Raji (cell line): ENCODE measurements around the gene UBE2O.

ENCODE experiments used
- POLR2A ChIP-seq: IDR thresholded peaks from 2 replicates; pipeline ENCODE4 v1.6.1; 2011; ENCODE audit warnings: low read depth, low read length, control low read depth; ENCODE audit not compliant: insufficient read depth

UBE2O gene

GRCh38 chr17:76472726-76473125 is 19.8 kb upstream of the UBE2O start:
- no peak for TF ChIP-seq POLR2A

GRCh38 chr17:76472258-76472645 is 19.3 kb upstream of the UBE2O start:
- TF ChIP-seq POLR2A = no peak

GRCh38 chr17:76471498-76472257 is 18.7 kb upstream of the UBE2O start:
- TF ChIP-seq POLR2A = no peak

GRCh38 chr17:76469991-76470739 is 17.2 kb upstream of the UBE2O start:
- TF ChIP-seq POLR2A = no peak

GRCh38 chr17:76469076-76469990 is 16.4 kb upstream of the UBE2O start:
- no peak for TF ChIP-seq POLR2A

GRCh38 chr17:76468634-76469010 is 15.7 kb upstream of the UBE2O start:
- TF ChIP-seq POLR2A = no peak

- TF ChIP-seq POLR2A = no peak
Measured at GRCh38 chr17:76467809-76468633, 15.1 kb upstream of the UBE2O start.

GRCh38 chr17:76467366-76467765 is 14.4 kb upstream of the UBE2O start, which contains the start of gene AANAT:
TSS of gene AANAT (plus strand) at chr17:76467603. CDS start at chr17:76468747, 1,144 bp downstream.
- TF ChIP-seq POLR2A = no peak

GRCh38 chr17:76466775-76467130 is 13.8 kb upstream of the UBE2O start:
- no peak for TF ChIP-seq POLR2A

- no peak for TF ChIP-seq POLR2A
Measured at GRCh38 chr17:76462556-76463290, 9.8 kb upstream of the UBE2O start.

GRCh38 chr17:76461765-76462555 is 9.0 kb upstream of the UBE2O start:
- TF ChIP-seq POLR2A = no peak

- TF ChIP-seq POLR2A = no peak
Measured at GRCh38 chr17:76459674-76460073, 6.7 kb upstream of the UBE2O start.
